ENCODE results near the gene MRGPRF.

GRCh38 chr11:68993546-68993945 is 19.5 kb downstream of the MRGPRF start:
- no peak for TF ChIP-seq POLR2A (IDR thresholded peaks at IDR 0.05)
- TF ChIP-seq CTCF (IDR thresholded peaks at IDR 0.05) = no peak
